K562 (cell line): ENCODE data around the gene C2orf92. TPM values are rescaled to one million over a fixed set of nuclear protein-coding genes. Genes with fewer than 3 reads are reported as not detected.
A peak's percentile ranks its signal among the peaks of the same experiment; 100 is the strongest.

Source experiments
- ATAC-seq: fragments of 200-7000 bp; cut with Tn5 transposase; 3 replicates; pipeline ENCODE4 v1.9.1; 2020; ENCODE audit warnings: moderate library complexity
- BruUV-seq: library from RNA; stranded (reverse); fragments of 400-500 nt; replicated peaks from 2 replicates; lab custom pipeline; 2021; lab: Mats Ljungman, UMichigan
- CTCF ChIA-PET: fragments of 300-600 bp; formaldehyde crosslinking; extraction: SDS; loops from one replicate; lab custom pipeline; 2021; ENCODE audit warnings: low intra/inter-chr PET ratio; lab: Yijun Ruan, JAX
- POLR2A ChIA-PET: fragments of 300-600, 350-650 bp; sonication (Branson Sonifier 250); formaldehyde crosslinking; extraction: SDS; loops from one replicate; lab custom pipeline; 2021; ENCODE audit warnings: antibody characterized with exemption, inconsistent platforms; lab: Yijun Ruan, JAX
- DNase-seq, 4 experiments: peaks; one replicate each; pipeline versions ENCODE4 v3.0.0 to v3.0.0-alpha.2; 2011 to 2018; ENCODE audit warnings: low spot score in 3 of 4, mixed read lengths in 3 of 4; ENCODE audit errors: extremely low read depth in 1 of 4
- FAIRE-seq: peaks from 2 replicates; lab custom pipeline; 2011; peaks lifted over from hg19 to GRCh38; lab: Jason Lieb, UNC
- H2AFZ ChIP-seq: 2 replicates; pipeline ENCODE4 v1.6.0; 2011; ENCODE audit warnings: low read depth, low read length, control low read depth, inconsistent platforms
- H3K27ac ChIP-seq: fragments of 200-600 bp; 3 replicates; pipeline ENCODE4 v1.8.0; 2011; ENCODE audit warnings: low read depth, mild to moderate bottlenecking, control low read depth, inconsistent platforms, low read length, moderate library complexity, mixed read lengths; ENCODE audit errors: extremely low read depth
- H3K27me3 ChIP-seq, 2 experiments: fragments of 300-600 bp in 1 of 2; 2 replicates in 1 of 2; 3 replicates in 1 of 2; pipeline versions ENCODE4 v1.6.0 to v1.8.0; 2011; ENCODE audit warnings: inconsistent platforms in 2 of 2, low read length in 2 of 2, mild to moderate bottlenecking in 1 of 2, mixed read lengths in 1 of 2, moderate library complexity in 1 of 2; ENCODE audit not compliant: control insufficient read depth in 2 of 2, insufficient read depth in 2 of 2
- H3K36me3 ChIP-seq: fragments of 300-600 bp; 3 replicates; pipeline ENCODE4 v1.8.0; 2011; ENCODE audit warnings: mild to moderate bottlenecking, low read length, inconsistent platforms; ENCODE audit not compliant: control insufficient read depth, insufficient read depth
- H3K4me1 ChIP-seq, 2 experiments: fragments of 200-600 bp in 1 of 2; replicated peaks in 1 of 2; 2 replicates in 1 of 2; 3 replicates in 1 of 2; pipeline versions ENCODE4 v1.5.1 to v1.8.0; 2011; ENCODE audit warnings: inconsistent platforms in 2 of 2, low read length in 2 of 2, mild to moderate bottlenecking in 1 of 2, mixed read lengths in 1 of 2, moderate library complexity in 1 of 2; ENCODE audit not compliant: control insufficient read depth in 2 of 2, insufficient read depth in 2 of 2
- H3K4me2 ChIP-seq: 2 replicates; pipeline ENCODE4 v1.6.1; 2011; ENCODE audit warnings: low read length, control low read depth, inconsistent platforms, mixed read lengths; ENCODE audit not compliant: insufficient read depth
- H3K4me3 ChIP-seq: fragments of 200-600 bp; sonication (generic), shearing (Covaris generic); 2 replicates; pipeline ENCODE4 v1.5.1; 2016; ENCODE audit warnings: control low read depth, inconsistent platforms
- H3K79me2 ChIP-seq: fragments of 200-600 bp; 3 replicates; pipeline ENCODE4 v1.8.0; 2011; ENCODE audit warnings: low read length, inconsistent platforms; ENCODE audit not compliant: control insufficient read depth, insufficient read depth
- H3K9ac ChIP-seq, 2 experiments: 2 replicates each; pipeline versions ENCODE4 v1.6.0 to v1.6.1; 2011; ENCODE audit warnings: low read depth in 2 of 2, low read length in 2 of 2, control low read depth in 1 of 2, inconsistent platforms in 1 of 2, mild to moderate bottlenecking in 1 of 2, mixed read lengths in 1 of 2; ENCODE audit not compliant: insufficient read depth in 1 of 2
- H3K9me1 ChIP-seq: one replicate; pipeline ENCODE4 v1.6.0; 2011; ENCODE audit warnings: inconsistent platforms, mild to moderate bottlenecking, low read length, moderate library complexity; ENCODE audit not compliant: control insufficient read depth, insufficient read depth
- H3K9me3 ChIP-seq: replicated peaks from 2 replicates; pipeline ENCODE4 v1.5.1; 2011; ENCODE audit warnings: low read depth, low read length, inconsistent platforms; ENCODE audit not compliant: control insufficient read depth, insufficient read depth
- H4K20me1 ChIP-seq: replicated peaks from 2 replicates; pipeline ENCODE4 v1.6.1; 2011; ENCODE audit warnings: low read length, inconsistent platforms, mixed read lengths; ENCODE audit not compliant: control insufficient read depth, insufficient read depth
- DDX20 ChIP-seq: fragments of 450-650 bp; IDR thresholded peaks from 2 replicates; pipeline ENCODE4 v1.6.1; 2016; ENCODE audit warnings: missing genetic modification characterization, low read depth, mild to moderate bottlenecking, missing compliant biosample characterization, moderate library complexity
- KDM1A ChIP-seq, 2 experiments: fragments of 450-650 bp; IDR thresholded peaks; 2 replicates each; pipeline ENCODE4 v1.6.1; 2016; ENCODE audit warnings: mild to moderate bottlenecking in 2 of 2
- NFYB ChIP-seq: IDR thresholded peaks from 2 replicates; pipeline ENCODE4 v1.6.1; 2011; ENCODE audit warnings: mild to moderate bottlenecking, moderate library complexity; ENCODE audit not compliant: insufficient read length; ENCODE audit errors: extremely low read depth
- NR1H2 ChIP-seq: sonication (generic); formaldehyde crosslinking; IDR thresholded peaks from 2 replicates; pipeline ENCODE4 v1.4.0; 2020; ENCODE audit warnings: mild to moderate bottlenecking, missing genetic modification reagents
- PRPF4 ChIP-seq: fragments of 200-400 bp; formaldehyde crosslinking; IDR thresholded peaks from one replicate; pipeline ENCODE4 v1.6.1; 2017; ENCODE audit warnings: low read length, low read depth, mild to moderate bottlenecking; ENCODE audit not compliant: insufficient read depth, poor library complexity, severe bottlenecking
- PURB ChIP-seq: sonication (generic); formaldehyde crosslinking; IDR thresholded peaks from 2 replicates; pipeline ENCODE4 v1.9.0; 2021; ENCODE audit warnings: low read depth, mild to moderate bottlenecking, missing genetic modification reagents
- RAD51 ChIP-seq: fragments of 450-650 bp; IDR thresholded peaks from 2 replicates; pipeline ENCODE4 v1.7.1; 2016; ENCODE audit warnings: low read depth, mild to moderate bottlenecking, borderline replicate concordance
- RBM15 ChIP-seq: fragments of 200-400 bp; formaldehyde crosslinking; IDR thresholded peaks from 2 replicates; pipeline ENCODE4 v1.6.1; 2018; ENCODE audit warnings: mild to moderate bottlenecking, low read length, moderate library complexity; ENCODE audit not compliant: insufficient read depth
- RBM25 ChIP-seq: fragments of 200-400 bp; formaldehyde crosslinking; IDR thresholded peaks from 2 replicates; pipeline ENCODE4 v1.6.1; 2018; ENCODE audit warnings: low read length, low read depth, moderate library complexity; ENCODE audit not compliant: severe bottlenecking
- USF1 ChIP-seq: sonication (generic); formaldehyde crosslinking; IDR thresholded peaks from 2 replicates; pipeline ENCODE4 v1.9.0; 2022; ENCODE audit warnings: mild to moderate bottlenecking, missing genetic modification reagents
- USF2 ChIP-seq: sonication (generic); formaldehyde crosslinking; IDR thresholded peaks from 2 replicates; pipeline ENCODE4 v1.5.0; 2020; ENCODE audit warnings: missing genetic modification reagents
- ZBTB5 ChIP-seq: fragments of 450-650 bp; IDR thresholded peaks from 2 replicates; pipeline ENCODE4 v1.6.1; 2017; ENCODE audit warnings: antibody characterized with exemption
- ZNF140 ChIP-seq: fragments of 250-450 bp; sonication (Bioruptor Pico); IDR thresholded peaks from 2 replicates; pipeline ENCODE4 v1.8.0; 2021; ENCODE audit warnings: moderate library complexity, mild to moderate bottlenecking, inconsistent platforms
- WGBS: fragments of 100-300 bp; shearing (Covaris generic); methylation state at CpG from one replicate; pipeline ENCODE4 v1.1.6; 2016; ENCODE audit warnings: low coverage, mixed read lengths; ENCODE audit not compliant: insufficient coverage; ENCODE audit errors: missing lambda C conversion rate; 5-methylcytosine and 5-hydroxymethylcytosine counted together
- in situ Hi-C: fragments of 300-500 bp; cut with MboI; formaldehyde crosslinking; loops from 4 replicates; pipeline ENCODE4 v1.15.0; 2018; ENCODE audit warnings: inconsistent platforms, mixed read lengths
- intact Hi-C: fragments of 100-400 bp; cut with micrococcal nuclease; formaldehyde crosslinking; loops from 2 replicates; pipeline ENCODE4 v1.14.2; 2022
- polyA plus RNA-seq, 8 experiments: library from polyadenylated mRNA; depleted of rRNA in 4 of 8; stranded (reverse) in 5 of 8; unstranded in 3 of 8; fragments of >200 nt; fragmentation: Nextera tagmentation in 2 of 8; fragmentation: Illumina TruSeq in 1 of 8; extraction: Ambion mirVana in 2 of 8; extraction: Trizol in 1 of 8; gene quantifications; 2 replicates each; pipeline versions ENCODE4 v1.2.1 to v1.2.3, GENCODE V29; 2011 to 2014; ENCODE audit warnings: inconsistent platforms in 1 of 8, missing spikeins in 1 of 8
- total RNA-seq, 7 experiments: library from RNA; depleted of rRNA in 6 of 7; stranded (reverse); fragments of >200 nt in 6 of 7; fragmentation: Illumina TruSeq in 2 of 7; extraction: Trizol in 2 of 7; gene quantifications; 2 replicates each; pipeline versions ENCODE4 v1.2.1 to v1.2.3, GENCODE V29; 2011 to 2021; ENCODE audit warnings: low replicate concordance in 1 of 7

C2orf92 gene
- total and polyA plus RNA-seq, 9 of the 15 experiments (the other 6 are each of a cell fraction or from before 2014, with no cell fraction given): 0.65 to 6.8 (median 3.6) TPM

- Histone ChIP-seq H3K4me3 (no peak overlapping the region), H3K9me1 (peaks cover 3% of the 10 kb centered on the region), H3K36me3 (no peaks in the 10 kb centered on the region), H3K9ac (no peak overlapping the region), H3K27me3 (no peaks in the 10 kb centered on the region), H3K4me1 (peaks cover 24 to 36% of the 10 kb centered on the region in 2 experiments), H3K79me2 (no peaks in the 10 kb centered on the region), H3K9me3 (no peaks in the 10 kb centered on the region; the same call in 1 of the 2 replicates), H4K20me1 (no peaks in the 10 kb centered on the region), H2AFZ (peak overlapping the region; percentile 76), H3K27ac (no peak overlapping the region), H3K4me2 (no peak overlapping the region)
- FAIRE-seq (no peak), ATAC-seq (peak; percentile 61), DNase-seq (peak in 3 of 4 experiments; percentile 37 to 45 (median 39))
- intact Hi-C loops: loop anchor here (10.0 kb wide), 1 partner anchor 676 kb away; no protein-coding TSS in a partner anchor
- no TSS peak for BruUV-seq
- ChIA-PET POLR2A (interaction anchor here (1.6 kb wide), 1 partner anchor 9 kb away, joined by 5 read pairs; no protein-coding TSS in a partner anchor), CTCF (no interaction called here)
- peak; percentile 69 for TF ChIP-seq RAD51
- no peak for TF ChIP-seq PRPF4
- peak; percentile 70 for TF ChIP-seq NFYB
- no peak for TF ChIP-seq NR1H2
- TF ChIP-seq USF2 (CRISPR knock-in tag): peak; percentile 81
- TF ChIP-seq RBM15: no peak
- TF ChIP-seq ZBTB5: no peak
- no peak for TF ChIP-seq PURB (CRISPR knock-in tag)
- TF ChIP-seq ZNF140 (CRISPR knock-in tag): no peak
- peak; percentile 6 for TF ChIP-seq RBM25
- no peak for TF ChIP-seq DDX20
- TF ChIP-seq USF1 (CRISPR knock-in tag): peak; percentile 77
- no peak for TF ChIP-seq KDM1A (IDR thresholded peaks at IDR 0.05)
- in situ Hi-C loops: no loop called here
- WGBS: 42% methylated on average over 8 of the region's 8 CpGs
Measured at GRCh38 chr2:97708608-97709007, 39.1 kb downstream of the C2orf92 start.
